ENCODE data around the gene PCDHB8. TPM values are rescaled to one million over a fixed set of nuclear protein-coding genes. Genes with fewer than 3 reads are reported as not detected.
"Not testable (repeated sequence)": the region's sequence is repeated elsewhere in the genome, so short reads cannot be mapped to it uniquely, and the experiment has no call there.

Gene PCDHB8
- total and polyA plus RNA-seq, 2 donors (not counting 3 experiments of a cell fraction or from before 2014, with no cell fraction given): 0.25 to 0.53 TPM

- FAIRE-seq: no peak
- ChIA-PET POLR2A (no interaction called here), CTCF (no interaction called here)
Observed at GRCh38 chr5:141155540-141156374, 21.8 kb upstream of the PCDHB8 start.

GRCh38 chr5:141157356-141157755, 20.2 kb upstream of the PCDHB8 start:
- H3K4me2 ChIP-seq (ENCODE audit: insufficient read depth, low read length); POLR2A ChIA-PET; H3K27ac ChIP-seq (ENCODE audit: insufficient read depth, low read depth, low read length); H2AFZ ChIP-seq (ENCODE audit: low read depth, low read length); H3K4me1 ChIP-seq (ENCODE audit: control insufficient read depth, extremely low read depth, insufficient read depth, low read length); H3K36me3 ChIP-seq (ENCODE audit: control insufficient read depth in 2 of 2, extremely low read depth in 1 of 2, insufficient read depth in 2 of 2, low read length in 2 of 2); H3K27me3 ChIP-seq (ENCODE audit: control insufficient read depth in 2 of 2, insufficient read depth in 2 of 2, low read length in 2 of 2); H3K9me3 ChIP-seq (replicated peaks; ENCODE audit: control insufficient read depth, insufficient read depth, low read length); H3K79me2 ChIP-seq (ENCODE audit: control insufficient read depth, insufficient read depth, low read length); CTCF ChIA-PET; FAIRE-seq; intact Hi-C loops (cut with micrococcal nuclease); DNase-seq (ENCODE audit: low read depth, low spot score); H4K20me1 ChIP-seq (replicated peaks; ENCODE audit: control insufficient read depth, extremely low read depth, insufficient read depth, low read length); H3K9me1 ChIP-seq (replicated peaks; ENCODE audit: control insufficient read depth, extremely low read depth, insufficient read depth, low read length); H3K4me3 ChIP-seq (replicated peaks in 1 of 3; ENCODE audit: insufficient read depth in 1 of 3, low read depth in 1 of 3, low read length in 3 of 3); H3K9ac ChIP-seq (replicated peaks; ENCODE audit: extremely low read depth, insufficient read depth, low read length); BruUV-seq (replicated peaks); dilution Hi-C loops (cut with MboI; ENCODE audit: extremely low pct_ligation_motif_present, low sequenced_read_pairs): not testable (repeated sequence)

More at GRCh38 chr5:141155540-141156374, 21.8 kb upstream of the PCDHB8 start:
- no peak overlapping the region for H3K9ac ChIP-seq (replicated peaks; ENCODE audit: extremely low read depth, insufficient read depth, low read length)
- H3K36me3 ChIP-seq (ENCODE audit: control insufficient read depth in 2 of 2, extremely low read depth in 1 of 2, insufficient read depth in 2 of 2, low read length in 2 of 2): no peaks in the 10 kb centered on the region
- no peak for DNase-seq (ENCODE audit: low read depth, low spot score)
- intact Hi-C loops (cut with micrococcal nuclease) (no loop called here), dilution Hi-C loops (cut with MboI; ENCODE audit: extremely low pct_ligation_motif_present, low sequenced_read_pairs) (no loop called here)
- no peak overlapping the region for H3K4me2 ChIP-seq (ENCODE audit: insufficient read depth, low read length)
- no peak overlapping the region for H3K4me3 ChIP-seq (replicated peaks in 1 of 3; ENCODE audit: insufficient read depth in 1 of 3, low read depth in 1 of 3, low read length in 3 of 3)
- no peak overlapping the region for H2AFZ ChIP-seq (ENCODE audit: low read depth, low read length)
- no peaks in the 10 kb centered on the region for H3K4me1 ChIP-seq (ENCODE audit: control insufficient read depth, extremely low read depth, insufficient read depth, low read length)
- H3K9me1 ChIP-seq (replicated peaks; ENCODE audit: control insufficient read depth, extremely low read depth, insufficient read depth, low read length): no peaks in the 10 kb centered on the region
- H3K79me2 ChIP-seq (ENCODE audit: control insufficient read depth, insufficient read depth, low read length): no peaks in the 10 kb centered on the region
- no peaks in the 10 kb centered on the region for H3K9me3 ChIP-seq (replicated peaks; ENCODE audit: control insufficient read depth, insufficient read depth, low read length)
- H3K27ac ChIP-seq (ENCODE audit: insufficient read depth, low read depth, low read length): no peak overlapping the region
- no peaks in the 10 kb centered on the region for H4K20me1 ChIP-seq (replicated peaks; ENCODE audit: control insufficient read depth, extremely low read depth, insufficient read depth, low read length)
- no peaks in the 10 kb centered on the region for H3K27me3 ChIP-seq (ENCODE audit: control insufficient read depth in 2 of 2, insufficient read depth in 2 of 2, low read length in 2 of 2)
- TF ChIP-seq JUN (IDR thresholded peaks at IDR 0.05; ENCODE audit: borderline replicate concordance, insufficient read depth, insufficient read length, low read depth) (no peak), POLR2A (IDR thresholded peaks at IDR 0.05; ENCODE audit: low read depth, low read length) (no peak), GATA2 (IDR thresholded peaks at IDR 0.05; ENCODE audit: insufficient read depth, insufficient read length, low read depth, low read length) (no peak), MYC (IDR thresholded peaks at IDR 0.05; ENCODE audit: low read depth, low read length) (no peak), POLR2AphosphoS5 (IDR thresholded peaks at IDR 0.05; ENCODE audit: insufficient read depth, low read depth, low read length) (no peak), EZH2 (IDR thresholded peaks at IDR 0.05; ENCODE audit: borderline replicate concordance, low read depth, low read length, severe bottlenecking) (no peak), MAX (IDR thresholded peaks at IDR 0.05; ENCODE audit: insufficient read depth, insufficient read length) (no peak), FOS (IDR thresholded peaks at IDR 0.05; ENCODE audit: borderline replicate concordance, insufficient read depth, low read length) (no peak), CTCF (IDR thresholded peaks at IDR 0.05; ENCODE audit: extremely low read depth in 1 of 2, insufficient read depth in 1 of 2, low read depth in 1 of 2, low read length in 2 of 2) (no peak)
- no TSS peak for BruUV-seq (replicated peaks)
